ENCODE measurements around the gene PTPRM.
"Not testable (repeated sequence)": the region's sequence is repeated elsewhere in the genome, so short reads cannot be mapped to it uniquely, and the experiment has no call there.

The PTPRM gene

DNA sequence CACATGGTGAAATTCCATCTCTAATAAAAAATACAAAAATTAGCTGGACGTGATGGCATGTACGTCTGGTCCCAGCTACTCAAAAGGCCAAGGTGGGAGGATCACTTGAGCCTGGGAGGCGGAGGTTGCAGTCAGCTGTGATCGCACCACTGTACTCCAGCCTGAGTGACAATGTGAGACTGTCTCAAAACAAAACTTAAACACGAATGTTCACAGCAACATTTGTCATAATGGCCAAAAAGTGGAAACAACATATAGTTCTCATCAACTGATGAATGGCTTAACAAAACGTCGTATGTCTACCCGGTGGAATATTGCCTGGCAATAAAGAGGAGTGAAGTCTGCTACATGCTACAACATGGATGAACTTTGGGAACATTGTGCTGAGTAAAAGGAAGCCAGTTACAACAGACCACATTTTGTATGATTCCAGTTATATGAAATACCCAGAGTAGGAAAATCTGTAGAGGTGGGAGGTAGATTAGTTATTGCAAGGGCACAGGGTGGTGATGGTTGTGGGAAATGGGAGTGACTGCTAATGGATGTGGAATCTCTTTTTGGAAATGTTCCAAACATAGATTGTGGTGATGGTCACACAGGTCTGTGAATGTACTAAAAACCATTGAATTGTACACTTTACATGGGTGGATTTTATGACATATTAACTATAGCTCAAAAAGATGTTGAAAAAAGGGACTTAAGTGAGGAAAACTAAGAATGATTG, 478.2 kb downstream of the PTPRM start:
- DNase-seq (ENCODE audit: low read depth, low spot score): peak; percentile 20

DNA sequence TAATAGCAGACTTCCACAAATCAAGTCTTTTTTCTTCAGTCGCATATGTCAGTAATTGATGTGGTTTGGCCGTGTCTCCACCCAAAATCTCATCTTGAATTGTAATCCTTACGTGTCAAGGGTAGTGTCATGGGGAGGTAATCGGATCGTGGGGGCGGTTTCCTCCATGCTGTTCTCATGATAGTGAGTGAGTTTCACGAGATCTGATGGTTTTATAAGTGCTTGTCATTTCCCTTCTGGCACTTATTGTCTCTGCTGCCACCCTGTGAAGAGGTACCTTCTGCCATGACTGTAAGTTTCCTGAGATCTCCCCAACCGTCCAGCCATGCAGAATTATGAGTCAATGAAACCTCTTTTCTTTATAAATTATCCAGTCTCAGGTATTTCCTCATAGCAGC, 478.8 kb downstream of the PTPRM start:
- DNase-seq (ENCODE audit: low read depth, low spot score): no peak

DNA sequence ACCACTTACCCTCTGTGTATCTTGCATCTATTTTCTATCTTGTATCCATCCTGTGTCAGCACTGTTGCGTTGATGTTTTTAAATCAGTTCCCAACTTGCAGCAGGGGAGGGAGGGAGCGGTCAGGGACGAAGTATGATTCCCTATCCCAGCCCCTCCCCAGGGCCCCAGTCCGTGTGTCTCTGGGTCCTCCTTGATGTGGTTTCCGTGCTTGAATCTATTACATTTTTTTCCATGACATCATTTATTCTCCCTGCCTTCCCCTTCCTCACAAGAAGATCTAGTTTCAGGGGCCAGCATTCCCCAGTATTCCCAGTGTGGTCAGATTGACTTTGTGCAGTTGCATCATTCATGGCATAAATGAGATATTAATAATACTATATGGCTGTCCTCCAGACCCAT, 479.3 kb downstream of the PTPRM start:
- no peak for DNase-seq (ENCODE audit: low read depth, low spot score)

- DNase-seq (ENCODE audit: low read depth, low spot score): peak; percentile 27
These were observed 482.0 kb downstream of the PTPRM start for GRCh38 chr18:8049147-8049546.

GRCh38 chr18:8050616-8051329, 483.7 kb downstream of the PTPRM start:
- DNase-seq (ENCODE audit: low read depth, low spot score): no peak

GRCh38 chr18:8051453-8051852, 484.3 kb downstream of the PTPRM start:
- DNase-seq (ENCODE audit: low read depth, low spot score): no peak

DNA sequence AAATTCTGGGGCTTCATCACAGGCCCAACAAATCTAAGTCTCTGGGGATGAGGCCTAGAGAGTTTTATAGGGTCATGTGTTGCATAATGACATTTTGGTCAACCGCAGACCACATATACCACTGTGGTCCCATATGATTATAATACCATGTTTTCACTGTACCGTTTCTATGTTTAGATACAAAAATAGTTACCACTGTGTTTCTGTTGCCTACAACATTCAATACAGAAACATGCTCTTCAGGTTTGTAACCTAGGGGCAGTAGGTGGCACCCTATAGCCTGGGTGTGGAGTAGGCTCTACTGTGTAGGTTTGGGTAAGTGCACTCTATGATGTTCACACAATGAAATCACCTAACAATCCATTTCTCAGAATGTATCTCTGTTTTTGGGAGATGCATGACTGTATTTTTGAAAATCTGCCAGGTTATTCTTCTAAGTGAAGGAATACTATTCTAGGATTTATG, 485.2 kb downstream of the PTPRM start:
- DNase-seq (ENCODE audit: low read depth, low spot score): no peak

- no peak for DNase-seq (ENCODE audit: low read depth, low spot score)
These were observed 489.6 kb downstream of the PTPRM start for GRCh38 chr18:8056723-8057122.

DNA sequence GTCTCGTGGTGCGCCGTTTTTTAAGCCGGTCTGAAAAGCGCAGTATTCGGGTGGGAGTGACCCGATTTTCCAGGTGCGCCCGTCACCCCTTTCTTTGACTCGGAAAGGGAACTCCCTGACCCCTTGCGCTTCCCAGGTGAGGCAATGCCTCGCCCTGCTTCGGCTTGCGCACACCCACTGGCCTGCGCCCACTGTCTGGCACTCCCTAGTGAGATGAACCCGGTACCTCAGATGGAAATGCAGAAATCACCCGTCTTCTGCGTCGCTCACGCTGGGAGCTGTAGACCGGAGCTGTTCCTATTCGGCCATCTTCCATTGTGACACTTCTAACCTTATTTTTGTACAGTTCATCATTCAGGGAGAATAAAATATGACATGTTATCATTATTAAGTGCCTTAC, 496.0 kb downstream of the PTPRM start:
- not testable (repeated sequence) for DNase-seq (ENCODE audit: low read depth, low spot score)

- DNase-seq (ENCODE audit: low read depth, low spot score): no peak
These were observed 496.6 kb downstream of the PTPRM start for GRCh38 chr18:8063733-8064132.

DNA sequence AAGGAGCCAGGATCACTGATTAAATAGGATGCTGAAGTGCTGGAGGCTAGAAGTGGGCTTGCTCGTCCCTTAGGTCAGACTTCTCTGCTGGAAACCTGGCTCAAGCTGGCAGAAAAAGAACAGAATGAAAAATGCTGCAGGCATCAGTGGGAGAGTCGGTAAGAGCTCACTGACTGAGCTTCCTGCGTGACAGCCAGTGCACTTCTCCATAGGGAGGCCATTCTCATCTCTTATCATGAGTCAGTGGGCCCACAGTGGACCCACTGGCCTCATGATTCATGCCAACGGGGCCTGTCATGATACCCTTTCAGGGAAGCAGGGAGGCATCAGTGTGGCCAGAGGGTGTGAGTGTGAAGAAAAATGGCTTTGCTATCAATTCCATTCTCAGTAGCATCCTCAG, 498.2 kb downstream of the PTPRM start:
- DNase-seq (ENCODE audit: low read depth, low spot score): no peak

DNA sequence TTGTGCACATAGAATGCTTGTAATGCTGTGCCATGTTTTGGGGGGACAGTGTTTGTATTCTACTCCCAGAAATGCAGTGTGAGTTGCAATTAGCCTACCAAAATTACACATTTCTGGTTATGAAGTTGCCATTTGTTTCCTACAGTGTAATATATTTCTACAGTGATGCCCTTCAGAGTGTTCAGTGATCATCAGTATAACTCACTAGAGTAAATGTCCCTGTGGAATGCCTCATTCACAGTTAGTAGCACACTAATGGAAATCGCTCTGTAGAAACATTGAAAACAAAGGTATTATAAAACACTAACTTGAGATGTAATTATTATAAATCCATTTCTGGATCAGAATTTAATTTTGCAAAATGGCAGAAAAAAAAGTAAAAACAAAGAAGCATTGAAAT, 498.7 kb downstream of the PTPRM start:
- no peak for DNase-seq (ENCODE audit: low read depth, low spot score)

GRCh38 chr18:8069708-8070107, 502.6 kb downstream of the PTPRM start:
- no peak for DNase-seq (ENCODE audit: low read depth, low spot score)

DNA sequence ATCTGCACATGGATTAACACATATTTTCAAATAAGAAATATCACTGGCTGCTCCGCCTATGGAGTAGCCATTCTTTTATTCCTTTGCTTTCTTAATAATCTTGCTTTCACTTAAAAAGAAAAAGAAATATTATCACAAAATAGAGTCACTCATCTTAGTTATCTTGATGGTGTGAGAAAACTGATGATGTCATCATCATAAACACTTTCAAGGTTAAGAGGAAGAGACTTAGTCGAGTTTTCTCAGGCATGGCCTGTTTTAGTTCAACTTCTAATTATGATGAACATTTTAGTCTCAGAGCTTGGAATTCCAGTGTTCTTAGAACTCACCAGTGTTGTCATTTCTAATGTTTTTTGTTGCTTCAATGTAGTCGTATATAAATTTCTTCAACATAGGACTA, 506.1 kb downstream of the PTPRM start:
- DNase-seq (ENCODE audit: low read depth, low spot score): no peak

GRCh38 chr18:8080092-8080491, 513.0 kb downstream of the PTPRM start:
- no peak for DNase-seq (ENCODE audit: low read depth, low spot score)

GRCh38 chr18:8081267-8081666, 514.2 kb downstream of the PTPRM start:
- DNase-seq (ENCODE audit: low read depth, low spot score): no peak

GRCh38 chr18:8081872-8082553, 514.9 kb downstream of the PTPRM start:
- DNase-seq (ENCODE audit: low read depth, low spot score): no peak

DNA sequence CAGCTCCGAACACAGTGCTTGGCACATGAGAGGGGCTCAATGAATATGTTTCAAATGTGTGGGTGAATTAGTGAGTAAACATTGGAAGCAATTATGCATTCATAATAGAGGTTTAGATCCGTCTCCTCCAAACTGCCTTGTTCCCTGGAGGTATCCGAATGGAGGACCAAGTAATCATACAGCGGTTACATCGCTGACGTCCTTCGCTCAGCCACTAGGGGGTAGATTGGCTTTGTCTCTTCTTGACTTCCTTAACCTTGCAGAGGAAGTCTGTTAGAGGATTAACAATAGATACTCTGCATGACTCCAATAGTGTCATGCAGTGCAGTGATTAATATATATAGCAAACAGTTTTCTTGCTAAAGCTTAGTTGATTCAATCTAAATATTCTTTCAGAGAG, 517.0 kb downstream of the PTPRM start:
- peak; percentile 52 for DNase-seq (ENCODE audit: low read depth, low spot score)

- DNase-seq (ENCODE audit: low read depth, low spot score): no peak
These were observed 521.5 kb downstream of the PTPRM start for GRCh38 chr18:8088626-8089025.

DNA sequence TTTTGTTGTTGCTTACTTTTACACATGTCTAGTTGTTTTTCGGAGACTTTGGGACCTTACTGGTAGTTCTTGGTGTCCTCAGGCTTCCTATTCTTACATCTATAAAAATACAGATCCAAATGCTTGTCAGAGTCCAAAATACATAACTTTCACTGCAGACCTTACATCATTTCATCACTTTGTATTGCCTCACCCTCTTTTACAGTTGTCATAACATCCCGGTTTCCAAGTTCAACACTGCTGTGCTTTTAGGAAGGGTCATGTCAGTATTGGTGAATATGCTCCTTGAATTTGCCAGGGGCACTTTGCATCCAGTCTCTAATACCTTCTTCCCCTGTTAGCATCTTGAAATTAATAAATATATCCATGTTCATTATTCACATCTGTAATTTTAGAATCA, 523.9 kb downstream of the PTPRM start:
- DNase-seq (ENCODE audit: low read depth, low spot score): no peak

- DNase-seq (ENCODE audit: low read depth, low spot score): no peak
These were observed 528.9 kb downstream of the PTPRM start for GRCh38 chr18:8095947-8096570.

- DNase-seq (ENCODE audit: low read depth, low spot score): no peak
These were observed 530.3 kb downstream of the PTPRM start for GRCh38 chr18:8097399-8097798.

Measured in astrocyte of the hippocampus (primary cell).